C4-2B (cell line): Measurements from ENCODE around the gene FAF1.

Experiments
- H3K27ac ChIP-seq: fragments of 450-650 bp; 2 replicates; pipeline ENCODE4 v1.5.1; 2017
- ZFX ChIP-seq: fragments of 450-650 bp; IDR thresholded peaks from 2 replicates; pipeline ENCODE4 v1.6.1; 2017
- TF ChIP-seq, protein P1 (sequence below): fragments of 450-650 bp; conservative IDR thresholded peaks from 2 replicates; pipeline ENCODE4 v1.5.1; 2017; ENCODE audit warnings: mild to moderate bottlenecking

FAF1 gene

DNA sequence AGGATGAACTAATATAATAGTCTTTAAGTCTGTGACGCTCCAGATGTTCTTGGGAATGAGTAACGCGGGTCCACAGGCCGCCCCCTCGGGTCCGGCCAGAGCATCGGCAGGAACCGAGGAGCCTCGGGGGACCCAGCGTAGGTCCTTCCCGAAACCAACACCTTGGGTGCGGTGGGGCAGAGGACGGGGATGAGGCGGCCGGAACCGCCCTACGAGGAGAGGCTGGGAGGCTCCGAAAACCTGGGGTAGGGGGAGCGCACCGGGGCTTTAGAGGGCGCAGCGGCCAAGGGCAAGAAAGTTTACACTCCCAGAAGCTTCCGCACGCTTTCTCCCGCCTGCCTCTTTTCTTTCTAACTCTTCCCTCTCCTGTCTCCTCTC is 543.9 kb downstream of the FAF1 start:
- H3K27ac ChIP-seq: no peak overlapping the region
- TF ChIP-seq, protein P1, sequence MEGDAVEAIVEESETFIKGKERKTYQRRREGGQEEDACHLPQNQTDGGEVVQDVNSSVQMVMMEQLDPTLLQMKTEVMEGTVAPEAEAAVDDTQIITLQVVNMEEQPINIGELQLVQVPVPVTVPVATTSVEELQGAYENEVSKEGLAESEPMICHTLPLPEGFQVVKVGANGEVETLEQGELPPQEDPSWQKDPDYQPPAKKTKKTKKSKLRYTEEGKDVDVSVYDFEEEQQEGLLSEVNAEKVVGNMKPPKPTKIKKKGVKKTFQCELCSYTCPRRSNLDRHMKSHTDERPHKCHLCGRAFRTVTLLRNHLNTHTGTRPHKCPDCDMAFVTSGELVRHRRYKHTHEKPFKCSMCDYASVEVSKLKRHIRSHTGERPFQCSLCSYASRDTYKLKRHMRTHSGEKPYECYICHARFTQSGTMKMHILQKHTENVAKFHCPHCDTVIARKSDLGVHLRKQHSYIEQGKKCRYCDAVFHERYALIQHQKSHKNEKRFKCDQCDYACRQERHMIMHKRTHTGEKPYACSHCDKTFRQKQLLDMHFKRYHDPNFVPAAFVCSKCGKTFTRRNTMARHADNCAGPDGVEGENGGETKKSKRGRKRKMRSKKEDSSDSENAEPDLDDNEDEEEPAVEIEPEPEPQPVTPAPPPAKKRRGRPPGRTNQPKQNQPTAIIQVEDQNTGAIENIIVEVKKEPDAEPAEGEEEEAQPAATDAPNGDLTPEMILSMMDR: no peak
- no peak for TF ChIP-seq ZFX

DNA sequence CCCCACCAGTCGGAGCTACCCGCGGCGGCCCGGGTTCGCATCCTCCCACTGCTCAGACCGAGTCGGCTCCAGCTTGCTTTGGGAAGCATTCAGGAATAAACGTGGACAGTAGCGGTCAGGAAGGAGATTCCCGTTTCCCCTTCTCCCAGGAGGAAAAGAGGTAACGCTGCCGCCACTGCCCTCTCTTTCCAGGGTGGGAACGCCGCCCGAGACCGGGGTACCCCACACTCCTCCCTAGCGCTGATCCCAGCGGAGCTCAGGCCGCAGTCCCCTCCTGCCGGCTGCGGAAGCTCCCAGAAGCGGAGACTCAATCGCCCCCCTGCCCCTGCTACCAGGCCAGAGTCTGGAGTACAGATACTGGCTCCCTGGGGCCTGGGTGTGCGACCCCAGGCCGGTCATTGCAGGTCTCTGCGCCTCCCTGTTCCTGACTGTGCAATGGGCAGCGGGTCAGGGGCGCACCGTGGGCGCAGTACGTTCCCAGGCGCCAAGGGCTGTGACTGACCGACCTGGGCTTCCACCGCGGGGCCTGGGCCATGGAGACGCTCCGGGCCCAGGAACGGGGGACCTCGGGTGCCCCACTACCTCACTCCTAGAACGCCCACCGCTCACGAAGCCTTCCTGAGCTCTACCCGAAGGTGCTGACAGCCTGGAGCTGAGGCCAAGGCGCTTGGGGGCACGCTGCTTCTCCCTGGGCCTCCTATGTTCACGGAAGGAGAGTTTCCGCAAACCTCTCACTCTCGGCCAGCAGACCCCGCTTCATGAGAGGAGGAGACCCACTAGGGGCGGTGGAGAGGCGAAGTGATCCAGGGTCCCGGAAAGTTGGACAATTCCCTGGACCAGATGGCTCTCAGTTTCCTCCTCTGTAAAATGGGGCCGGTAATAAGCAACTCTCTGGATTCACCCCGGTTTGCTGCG is 544.6 kb downstream of the FAF1 start:
- TF ChIP-seq ZFX: no peak
- TF ChIP-seq, protein P1: no peak

DNA sequence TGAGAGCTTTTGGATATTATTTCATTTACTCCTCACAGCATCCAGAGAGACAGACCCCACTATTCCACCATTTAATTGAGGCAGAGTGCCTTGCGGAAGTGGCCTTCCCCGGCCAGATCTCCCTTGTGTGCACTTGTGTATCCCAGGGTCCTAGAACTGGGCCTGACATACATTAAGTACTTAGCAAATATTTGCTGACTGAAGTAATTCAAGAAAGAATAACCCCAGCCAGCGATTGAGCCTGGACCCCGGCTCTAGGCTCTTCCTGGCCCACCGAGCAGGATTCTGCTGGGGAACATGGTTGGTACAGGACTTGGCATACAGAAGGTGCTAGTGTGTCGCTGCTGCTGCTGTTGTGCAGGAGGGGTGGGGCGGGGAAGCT is 545.2 kb downstream of the FAF1 start:
- TF ChIP-seq, protein P1: no peak
- no peak for TF ChIP-seq ZFX
- H3K27ac ChIP-seq: no peak overlapping the region

More for the DNA sequence above, 544.6 kb downstream of the FAF1 start:
- no peak overlapping the region for H3K27ac ChIP-seq

DNA sequence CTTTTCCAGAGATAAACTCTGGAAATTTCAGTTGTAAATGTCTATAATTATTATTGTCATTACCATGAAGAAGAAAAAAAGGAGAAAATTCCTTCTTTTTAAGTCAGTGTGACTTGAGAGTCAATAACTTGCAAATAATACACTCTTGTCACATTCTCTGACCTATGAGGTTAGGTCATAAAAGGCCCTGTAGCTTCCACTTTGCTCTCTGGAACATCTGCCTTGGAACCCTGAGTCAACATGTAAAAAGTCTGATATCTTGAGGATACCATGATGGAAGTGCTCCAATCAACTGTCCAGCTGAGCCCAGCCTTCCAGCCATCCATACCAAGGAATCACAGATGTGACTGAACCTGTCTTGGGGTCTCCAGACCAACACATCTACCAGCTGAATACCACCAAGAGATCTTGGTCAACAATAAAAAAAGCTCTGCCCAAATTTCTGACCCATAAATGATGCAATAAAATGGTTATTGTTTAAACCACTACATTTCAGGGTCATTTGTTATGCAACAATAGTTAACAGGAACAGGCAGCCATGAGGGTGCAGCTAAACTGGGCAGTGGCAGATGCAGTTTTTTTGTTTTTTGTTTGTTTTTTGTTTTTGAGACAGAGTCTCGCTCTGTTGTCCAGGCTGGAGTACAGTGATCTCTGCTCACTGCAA is 547.1 kb downstream of the FAF1 start:
- TF ChIP-seq ZFX: no peak
- TF ChIP-seq, protein P1: no peak

GRCh38 chr1:50405814-50406213 is 554.3 kb downstream of the FAF1 start:
- TF ChIP-seq ZFX: no peak
- TF ChIP-seq, protein P1: no peak
- no peak overlapping the region for H3K27ac ChIP-seq

More for the DNA sequence above, 547.1 kb downstream of the FAF1 start:
- no peak overlapping the region for H3K27ac ChIP-seq

DNA sequence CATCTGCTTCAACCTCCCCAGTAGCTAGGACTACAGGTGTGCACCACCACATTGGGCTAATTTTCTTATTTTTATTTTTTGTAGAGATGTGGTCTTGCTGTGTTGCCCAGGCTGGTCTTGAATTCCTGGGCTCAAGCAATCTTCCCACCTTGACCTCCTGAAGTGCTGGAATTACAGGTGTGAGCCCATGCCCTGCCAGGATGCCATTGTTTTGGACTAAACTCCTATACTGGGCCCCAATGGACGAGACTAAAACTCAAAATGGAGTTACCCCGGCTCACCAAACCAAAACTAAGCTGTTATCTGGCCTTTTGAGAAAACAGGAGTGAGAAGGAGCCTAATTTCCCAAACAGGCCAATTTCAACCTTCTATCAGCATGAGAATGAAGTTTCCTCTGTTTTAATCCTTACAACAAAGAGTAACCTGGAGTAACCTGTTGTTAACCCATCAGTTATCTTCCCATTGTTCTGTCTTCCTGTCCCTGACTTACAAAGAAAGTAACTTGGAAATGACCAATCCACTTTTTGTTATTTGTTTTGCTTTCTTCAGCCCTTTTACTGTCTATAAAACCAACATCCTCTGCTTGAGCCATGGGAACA is 566.4 kb downstream of the FAF1 start:
- TF ChIP-seq ZFX: no peak
- TF ChIP-seq, protein P1: no peak
- no peak overlapping the region for H3K27ac ChIP-seq
